ENCODE data around the gene PHTF2. TPM values are rescaled to one million over a fixed set of nuclear protein-coding genes. Genes with fewer than 3 reads are reported as not detected.

The PHTF2 gene
- total RNA-seq, 1 donor from 2014 or later: 14.5 TPM

DNA sequence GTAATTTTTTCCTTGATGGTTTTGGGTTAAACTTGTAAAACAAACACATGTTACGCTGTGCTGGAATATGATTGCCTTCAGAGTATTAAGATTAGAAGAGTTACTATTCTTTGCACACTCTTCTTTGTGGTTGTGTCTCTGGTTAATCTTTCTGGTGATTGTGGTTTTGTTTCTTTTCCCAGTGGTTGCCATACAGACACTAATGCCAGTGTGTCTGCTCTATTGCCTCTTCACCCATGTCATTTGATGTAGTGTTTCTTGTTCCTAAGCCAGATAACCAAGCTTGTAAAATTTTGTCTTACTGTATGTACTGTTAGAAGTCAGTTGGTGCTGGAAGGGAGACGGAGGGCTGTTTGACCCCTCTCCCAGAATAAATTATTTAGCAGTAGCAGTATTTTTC lies 124.8 kb downstream of the PHTF2 start:
- DNase-seq (ENCODE audit: low spot score): no peak

DNA sequence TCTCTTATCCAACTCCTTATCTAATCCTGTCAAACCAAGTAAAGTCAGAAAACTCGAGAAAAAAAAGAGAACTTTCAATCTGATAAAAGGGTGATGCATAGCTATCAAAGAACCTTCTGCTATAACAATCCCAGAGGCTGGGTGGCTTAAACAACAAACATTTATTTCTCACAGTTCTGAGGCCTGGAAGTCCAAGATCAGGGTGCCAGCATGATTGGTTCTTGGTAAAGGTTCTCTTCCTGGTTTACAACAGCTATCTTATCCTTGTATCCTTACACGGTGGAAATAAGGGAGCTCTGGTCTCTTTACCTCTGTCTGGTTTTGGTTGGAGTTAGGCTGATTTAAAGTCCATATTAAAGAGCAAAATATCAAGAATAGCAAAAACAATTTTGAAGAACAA lies 131.9 kb downstream of the PHTF2 start:
- DNase-seq (ENCODE audit: low spot score): no peak

DNA sequence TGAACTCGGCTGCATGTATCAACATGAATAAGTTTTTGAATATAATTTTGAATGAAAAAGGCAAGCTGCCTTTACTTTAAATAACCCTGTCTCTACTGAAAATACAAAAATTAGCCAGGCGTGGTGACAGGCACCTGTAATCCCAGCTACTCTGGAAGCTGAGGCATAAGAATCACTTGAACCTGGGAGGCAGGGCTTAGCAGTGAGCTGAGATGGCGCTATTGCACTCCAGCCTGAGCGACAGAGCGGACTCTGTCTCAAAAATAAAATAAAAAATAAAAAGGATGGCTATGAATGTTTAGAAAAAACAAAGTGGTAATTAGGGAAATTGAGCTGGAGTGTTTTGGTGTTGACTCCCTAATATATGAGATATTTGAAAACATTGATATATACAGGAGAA lies 133.3 kb downstream of the PHTF2 start:
- no peak for DNase-seq (ENCODE audit: low spot score)

DNA sequence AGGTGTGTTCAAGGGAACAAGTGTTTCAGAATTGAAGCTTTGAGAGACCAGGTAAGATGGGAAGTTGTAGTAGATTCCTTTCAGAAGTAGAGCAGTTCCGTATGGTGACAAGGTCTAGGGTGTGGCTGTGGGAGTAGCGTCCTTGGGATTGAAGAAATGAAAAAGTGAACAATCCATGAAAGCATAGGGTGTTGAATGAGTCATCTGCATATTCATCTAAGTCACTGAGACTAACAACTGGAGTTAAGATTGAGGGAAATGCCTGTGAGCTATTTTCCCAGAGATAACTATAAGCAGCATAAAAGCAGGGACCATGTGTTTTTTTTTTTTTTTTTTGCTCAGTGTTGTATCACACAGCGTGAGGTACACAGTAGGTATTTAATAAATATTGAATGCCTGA lies 134.8 kb downstream of the PHTF2 start:
- no peak for DNase-seq (ENCODE audit: low spot score)

DNA sequence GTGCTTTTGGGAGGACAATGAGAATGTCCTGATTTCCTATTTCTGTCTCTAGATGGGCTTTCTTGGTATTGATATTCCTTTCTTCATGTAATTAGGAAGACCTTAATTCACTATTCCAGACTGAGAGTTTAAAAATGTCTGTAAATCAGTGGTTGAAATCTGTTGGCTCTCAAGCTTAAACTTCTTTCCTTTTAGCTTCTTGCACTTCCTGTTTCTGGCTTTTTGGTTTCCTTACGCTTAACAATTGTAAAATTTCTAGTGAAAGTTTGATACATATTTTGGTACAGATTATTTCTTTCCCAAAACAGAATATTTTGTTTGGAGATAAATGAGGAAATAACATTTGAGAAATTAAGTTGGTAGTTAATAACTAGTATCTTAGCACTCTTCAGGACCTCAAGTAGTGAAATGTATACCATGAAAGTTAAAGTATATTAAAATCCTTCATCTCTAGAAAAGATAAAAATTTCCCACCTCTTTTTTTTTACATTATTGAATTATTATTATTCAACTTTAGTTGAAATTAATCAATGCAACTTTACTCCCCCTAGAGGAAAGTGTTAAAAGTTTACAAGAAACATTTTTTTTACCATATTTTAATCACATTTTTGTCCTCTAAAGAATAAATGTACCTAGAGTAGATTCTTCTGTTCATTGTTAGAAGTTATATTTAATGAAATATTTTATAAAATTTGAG lies 137.2 kb downstream of the PHTF2 start:
- no peak for DNase-seq (ENCODE audit: low spot score)

DNA sequence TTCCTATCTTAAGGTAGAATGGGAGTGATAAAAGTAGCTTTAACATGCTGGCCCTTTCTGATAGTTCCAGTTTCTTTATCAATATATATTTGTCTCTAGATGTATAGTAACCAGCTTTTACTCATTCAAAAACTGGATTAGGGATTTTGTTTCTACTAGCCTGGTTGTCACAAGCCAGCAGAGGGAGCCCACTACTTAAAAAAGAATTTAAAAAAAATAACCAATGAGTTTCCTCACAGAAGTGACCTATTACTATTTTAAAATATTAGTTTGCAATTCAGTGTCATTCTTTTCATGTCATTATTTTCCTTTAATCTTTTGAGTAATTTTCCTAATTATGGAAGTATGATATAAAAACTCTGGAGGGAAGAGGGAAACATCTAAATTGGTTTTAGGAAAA lies 142.1 kb downstream of the PHTF2 start:
- no peak for DNase-seq (ENCODE audit: low spot score)

DNA sequence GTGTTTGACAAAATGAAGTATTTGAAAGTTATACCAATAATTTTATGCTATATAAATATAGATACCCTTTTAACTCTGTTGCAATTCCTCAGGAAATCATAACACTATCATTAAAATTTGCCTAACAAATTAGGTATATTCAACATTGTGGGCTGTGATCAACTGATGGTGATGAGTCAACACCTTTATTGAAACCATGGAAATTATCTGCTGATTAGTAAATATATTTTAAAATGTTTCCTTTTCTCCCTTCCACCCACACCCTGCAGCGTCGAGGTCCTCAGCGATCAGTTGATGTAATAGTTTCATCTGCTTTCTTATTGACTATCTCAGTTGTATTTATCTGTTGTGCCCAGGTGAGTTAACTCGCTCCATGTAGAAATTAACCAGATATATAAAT lies 143.9 kb downstream of the PHTF2 start:
- DNase-seq (ENCODE audit: low spot score): no peak

DNA sequence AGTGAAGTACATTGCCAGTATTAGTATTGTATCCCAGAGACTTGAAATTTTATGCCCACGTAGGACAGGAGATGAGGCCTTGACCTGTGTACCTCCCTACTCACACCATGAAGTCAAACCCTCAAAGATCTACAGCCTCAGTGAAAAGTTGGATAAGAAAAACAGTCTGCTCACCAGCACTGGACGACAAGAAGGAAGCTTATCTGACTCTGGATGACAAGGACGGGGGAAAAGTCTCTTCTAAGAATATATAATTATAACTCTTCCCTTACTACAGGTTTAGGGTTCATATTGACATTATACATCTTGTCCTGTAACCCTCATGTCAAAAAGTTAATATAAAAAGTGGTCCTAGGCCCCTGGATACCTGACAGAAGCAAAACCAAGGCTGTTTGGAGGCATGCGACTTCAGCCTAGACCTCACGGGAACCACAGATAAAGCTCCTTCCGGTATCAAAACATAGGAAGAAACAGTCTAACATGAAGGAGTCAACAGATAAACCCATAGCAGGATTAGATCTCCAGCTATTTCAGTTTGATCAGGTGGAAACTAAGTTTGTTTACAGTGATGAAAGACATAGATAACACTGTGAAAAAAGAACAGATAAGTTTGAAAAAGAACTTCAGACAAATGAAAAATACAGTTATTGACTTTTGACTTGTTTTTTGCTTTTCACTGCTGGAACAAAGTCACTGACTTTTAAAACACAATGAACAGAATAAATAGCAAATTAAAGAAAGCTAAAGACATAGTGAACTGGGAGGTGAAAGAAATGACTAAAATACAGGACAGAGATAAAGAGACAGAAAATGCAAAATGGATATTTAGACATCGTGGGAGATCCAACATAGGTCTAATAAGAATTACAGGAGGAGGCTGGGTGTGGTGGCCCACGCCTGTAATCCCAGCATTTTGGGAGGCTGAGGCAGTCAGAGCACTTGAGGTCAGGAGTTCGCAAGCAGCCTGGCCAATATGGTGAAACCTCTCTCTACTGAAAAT lies 145.9 kb downstream of the PHTF2 start:
- no peak for DNase-seq (ENCODE audit: low spot score)

DNA sequence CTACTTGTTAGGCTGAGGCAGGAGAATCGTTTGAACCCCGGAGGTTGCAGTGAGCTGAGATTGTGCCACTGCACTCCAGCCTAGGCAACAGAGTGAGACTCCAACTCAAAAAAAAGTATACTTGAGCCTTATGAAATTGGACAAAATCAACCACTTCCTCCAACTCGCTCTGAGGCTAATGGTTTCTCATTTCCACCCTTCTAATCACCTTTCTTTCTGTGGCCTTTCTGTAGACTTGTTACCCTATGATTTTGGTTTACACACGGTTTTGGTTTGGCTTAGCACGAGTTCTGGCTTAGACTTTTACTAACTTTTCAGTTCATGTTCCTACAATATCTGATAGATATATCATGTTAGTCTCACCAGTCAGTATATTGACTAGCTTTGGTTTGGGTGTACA lies 152.0 kb downstream of the PHTF2 start:
- no peak for DNase-seq (ENCODE audit: low spot score)

DNA sequence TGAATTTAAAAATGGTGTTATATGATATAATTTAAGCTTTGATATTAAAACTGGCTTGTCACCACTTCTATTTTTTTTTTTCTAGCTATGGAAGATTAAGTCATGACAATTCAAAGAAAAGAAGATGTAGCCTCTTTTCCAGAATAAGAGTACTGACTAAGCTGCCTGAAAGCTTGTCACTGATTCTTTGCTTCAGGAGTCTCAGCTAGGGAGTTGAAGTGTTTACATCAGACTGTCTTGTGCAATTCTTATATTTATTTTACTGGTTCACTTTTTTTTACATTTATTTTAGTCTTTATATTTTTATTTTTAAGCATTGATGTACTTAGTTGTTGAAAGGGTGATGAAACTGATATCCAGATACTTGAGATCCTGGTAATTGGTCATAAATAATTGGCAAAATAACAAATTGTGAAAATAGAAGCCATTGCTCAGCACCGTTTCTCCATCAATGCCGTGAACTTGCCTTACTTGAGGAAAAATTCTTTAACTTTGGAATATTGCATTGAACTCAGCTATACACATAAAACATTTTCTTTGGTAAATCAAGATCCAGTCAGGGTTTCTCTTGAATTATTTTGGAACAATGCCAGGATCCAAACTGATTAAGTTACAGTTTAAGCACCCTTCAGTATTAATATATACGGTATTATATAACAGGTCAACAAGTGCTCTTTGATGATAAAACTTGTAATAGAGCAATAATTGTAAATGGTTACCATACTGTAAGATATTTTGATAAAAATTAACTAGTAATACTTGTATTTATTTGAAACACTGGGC lies 156.4 kb downstream of the PHTF2 start:
- no peak for DNase-seq (ENCODE audit: low spot score)

DNA sequence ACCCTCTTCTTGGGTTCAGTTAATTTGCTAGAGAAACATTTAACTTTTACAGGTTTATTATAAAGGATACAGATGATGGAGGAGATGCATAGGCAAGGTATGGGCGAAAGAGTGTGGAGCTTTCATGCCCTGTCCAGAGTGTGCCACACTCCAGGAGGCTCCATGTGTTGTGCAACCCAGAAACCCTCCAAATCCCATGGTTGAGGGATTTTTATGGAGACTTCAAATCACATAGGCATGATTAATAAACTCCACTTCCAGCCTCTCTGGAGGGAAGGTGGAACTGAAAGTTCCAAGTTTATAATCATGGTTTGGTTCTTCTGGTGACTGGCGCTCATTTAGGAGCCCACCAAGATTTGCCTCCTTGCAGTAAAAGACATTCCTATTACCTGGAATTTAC lies 159.9 kb downstream of the PHTF2 start:
- DNase-seq (ENCODE audit: low spot score): no peak

DNA sequence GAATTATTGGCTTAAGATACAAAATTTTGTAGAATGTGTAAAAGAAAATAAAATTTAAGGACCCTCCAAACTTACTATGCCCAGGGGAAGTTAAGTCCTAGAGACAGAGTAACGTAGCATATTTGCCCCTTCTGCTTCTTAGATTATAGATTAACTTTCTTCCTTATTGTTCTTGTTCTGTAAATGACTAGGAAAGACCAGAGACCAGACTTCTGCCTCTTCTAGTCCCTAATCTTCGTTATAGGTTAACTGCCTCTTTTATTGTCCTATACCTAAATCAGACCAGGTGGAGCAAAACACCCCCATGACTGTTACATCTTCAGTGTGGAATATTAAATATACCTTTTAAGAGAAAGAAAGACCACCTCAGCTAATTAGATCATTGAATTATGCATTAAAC lies 160.5 kb downstream of the PHTF2 start:
- DNase-seq (ENCODE audit: low spot score): no peak

DNA sequence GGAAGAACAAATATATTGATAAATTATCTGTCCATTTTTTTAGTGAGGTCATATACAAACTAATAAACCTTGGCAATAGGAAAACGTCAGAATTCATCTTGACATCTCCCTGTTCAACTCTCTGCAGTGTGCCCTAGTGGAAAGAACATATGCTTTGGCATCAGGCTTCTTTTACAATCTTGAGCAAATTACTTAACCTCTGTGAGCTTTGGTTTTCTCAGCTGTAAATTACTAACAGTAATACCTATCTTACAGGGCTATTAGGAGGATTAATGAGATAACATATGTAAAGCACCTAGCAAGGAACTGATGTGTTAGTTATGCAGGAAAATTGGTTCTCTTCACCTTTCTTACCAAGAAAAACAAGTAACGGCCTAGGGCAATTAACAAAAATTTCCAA lies 161.8 kb downstream of the PHTF2 start:
- no peak for DNase-seq (ENCODE audit: low spot score)

DNA sequence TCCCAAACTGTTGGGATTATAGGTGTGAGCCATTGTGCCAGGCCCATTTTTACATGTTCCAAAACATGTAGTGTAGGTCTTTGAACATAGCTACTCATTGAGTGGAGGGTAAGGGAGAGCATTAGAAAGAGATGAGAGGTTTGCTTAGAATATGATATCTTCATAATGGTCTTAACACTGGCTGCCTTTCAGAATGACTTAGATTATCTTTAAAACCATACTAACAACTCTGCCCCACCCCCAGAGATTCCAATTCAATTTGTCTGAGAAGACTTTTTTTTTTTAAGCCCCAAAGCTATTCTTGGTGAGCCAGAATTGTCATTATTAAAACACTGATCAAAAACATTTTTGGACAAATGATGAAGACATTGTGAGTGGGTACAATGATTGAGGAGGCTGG lies 168.9 kb downstream of the PHTF2 start:
- no peak for DNase-seq (ENCODE audit: low spot score)

DNA sequence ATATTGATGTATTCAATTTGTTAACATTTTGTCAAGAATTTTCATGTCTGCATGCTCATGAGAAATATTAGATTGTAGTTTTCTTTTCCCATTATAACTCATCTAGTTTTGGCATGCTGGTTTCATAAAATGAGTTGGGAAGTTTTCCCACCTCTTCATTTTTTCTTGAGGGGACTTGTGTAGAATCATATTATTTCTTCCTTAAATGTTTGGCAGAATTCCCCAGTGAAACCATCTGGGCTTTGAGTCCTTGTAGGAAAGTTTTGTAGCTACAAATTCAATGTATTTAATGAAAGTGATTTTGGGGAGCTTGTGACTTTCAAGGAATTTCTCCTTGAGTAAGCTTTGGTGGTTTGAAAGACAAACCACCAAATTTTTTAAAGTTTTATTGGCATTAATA lies 173.2 kb downstream of the PHTF2 start:
- DNase-seq (ENCODE audit: low spot score): no peak

DNA sequence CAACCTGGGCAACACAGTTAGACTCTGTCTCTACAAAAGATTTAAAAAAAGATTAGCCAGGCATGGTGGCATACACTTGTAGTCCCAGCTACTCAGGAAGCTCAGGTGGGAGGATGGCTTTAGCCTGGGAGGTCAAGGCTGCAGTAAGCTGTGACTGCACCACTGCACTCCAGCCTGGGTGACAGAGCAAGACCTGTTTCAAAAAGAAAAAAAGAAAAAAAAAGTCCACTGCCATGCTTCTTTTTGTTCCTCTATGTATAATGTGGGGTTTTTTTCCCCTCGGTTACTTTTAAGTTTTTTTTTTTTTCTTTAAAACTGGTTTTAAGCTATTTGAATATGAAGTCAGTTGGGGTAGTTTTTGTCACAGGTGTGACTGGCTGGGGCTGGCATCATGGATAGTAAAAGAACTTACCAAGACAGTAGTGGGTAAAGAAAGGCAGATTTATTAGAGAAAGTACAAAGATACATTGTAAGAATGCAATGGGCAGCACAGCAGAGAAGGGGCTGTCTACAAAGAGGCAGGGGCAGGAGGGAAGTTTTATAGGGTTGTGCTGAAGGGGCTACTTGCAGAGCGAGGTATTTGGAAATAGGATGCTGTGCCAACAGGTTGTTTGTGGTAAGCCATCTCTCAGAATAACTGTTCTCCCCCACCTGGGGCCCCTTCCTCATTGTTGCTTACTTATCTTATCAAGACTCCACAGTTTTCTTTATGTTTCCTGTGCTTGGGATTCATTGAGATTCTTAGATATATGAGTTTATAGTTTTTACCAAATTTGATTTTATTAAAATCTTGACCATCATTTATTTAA lies 177.3 kb downstream of the PHTF2 start:
- no peak for DNase-seq (ENCODE audit: low spot score)

DNA sequence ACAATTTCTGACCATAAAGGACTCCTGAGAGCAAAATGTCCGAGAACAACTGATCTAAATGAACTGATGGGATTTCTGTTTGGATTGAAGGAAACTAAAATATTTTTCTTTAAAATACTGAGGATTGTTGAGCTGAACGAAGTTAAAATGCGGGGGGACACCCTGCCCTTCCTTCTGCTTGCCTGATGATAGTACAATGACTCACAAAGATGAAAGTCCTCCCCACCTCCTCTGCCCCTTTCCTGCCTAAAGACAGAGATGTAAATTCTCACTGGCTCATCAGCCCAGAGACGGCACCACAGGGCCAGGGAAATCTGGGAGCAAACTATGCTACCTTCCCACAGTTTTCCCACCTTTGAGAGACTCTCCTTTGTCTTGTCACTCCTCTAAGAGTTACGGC lies 180.6 kb downstream of the PHTF2 start:
- no peak for DNase-seq (ENCODE audit: low spot score)

DNA sequence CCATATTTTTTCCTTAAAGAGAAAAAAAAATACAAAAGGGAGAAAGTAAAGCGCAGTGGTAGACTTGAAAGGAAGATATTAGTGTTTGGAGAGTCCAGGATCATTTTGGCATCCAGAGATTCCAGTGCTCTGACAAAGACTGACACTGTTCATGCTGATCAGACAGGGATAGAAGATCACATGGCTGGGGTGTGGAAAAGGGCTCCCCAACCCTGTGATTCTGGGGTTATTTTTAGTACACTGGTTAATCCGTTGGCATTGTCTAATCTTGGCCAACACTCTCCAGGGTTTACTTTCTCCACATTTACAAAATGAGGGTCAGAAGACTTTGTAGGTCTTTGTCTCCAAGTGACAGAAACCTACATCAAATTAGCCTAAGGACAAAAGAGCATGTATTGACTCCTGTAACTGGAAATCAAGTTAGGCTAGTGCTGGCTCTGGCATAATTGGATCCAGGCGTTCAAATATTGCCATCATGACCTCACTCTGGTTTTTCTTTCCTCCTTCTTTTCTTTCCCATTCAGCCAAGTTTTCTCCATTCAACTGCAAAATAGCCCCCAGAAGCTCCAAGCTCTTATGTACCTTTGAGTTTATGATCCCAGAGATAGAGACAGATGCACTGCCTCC lies 181.6 kb downstream of the PHTF2 start:
- DNase-seq (ENCODE audit: low spot score): no peak

DNA sequence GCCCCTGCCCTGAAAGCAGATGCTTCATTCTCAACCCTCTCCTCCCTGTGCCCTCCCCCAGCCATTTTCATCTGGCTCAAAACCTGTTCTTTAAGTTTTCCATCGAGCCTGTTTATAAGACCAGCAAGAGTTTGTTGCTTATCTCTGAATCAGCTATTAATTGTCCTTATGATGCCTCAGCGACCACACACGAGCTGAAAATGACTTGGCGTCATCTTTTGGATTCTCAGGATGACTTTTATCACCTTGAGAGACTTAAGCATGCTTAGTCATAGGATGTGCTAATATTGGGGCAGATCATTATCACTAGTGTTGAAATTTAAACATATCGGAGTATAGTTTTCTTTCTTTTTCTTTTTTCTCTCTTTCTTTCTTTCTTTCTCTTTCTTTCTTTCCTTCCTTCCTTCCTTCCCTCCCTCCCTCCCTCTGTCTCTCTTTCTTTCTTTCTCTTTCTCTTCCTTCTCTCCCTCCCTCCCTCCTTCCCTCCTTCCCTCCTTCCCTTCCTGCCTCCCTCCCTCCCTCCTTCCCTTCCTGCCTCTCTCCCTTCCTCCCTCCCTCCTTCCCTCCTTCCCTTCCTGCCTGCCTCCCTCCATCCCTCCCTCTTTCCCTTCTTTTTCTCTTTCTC lies 184.5 kb downstream of the PHTF2 start:
- no peak for DNase-seq (ENCODE audit: low spot score)

DNA sequence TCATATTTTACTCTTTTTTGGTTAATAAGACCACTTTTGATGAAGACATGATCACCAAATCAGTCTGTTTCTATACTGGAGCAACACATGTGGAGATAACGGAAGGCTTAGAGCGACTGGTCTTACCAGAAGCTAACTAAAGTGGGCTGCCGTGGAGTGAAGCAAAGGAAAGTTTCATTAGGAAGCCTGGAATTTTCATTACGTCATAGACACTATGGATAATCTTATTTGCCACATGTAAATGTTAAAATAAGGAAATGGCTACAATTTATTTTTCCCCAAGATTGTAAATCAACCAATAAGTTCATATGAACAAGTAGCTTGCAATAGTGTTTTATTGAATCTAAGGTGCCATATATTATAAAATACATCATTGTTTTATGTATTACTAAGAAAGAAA lies 185.4 kb downstream of the PHTF2 start:
- no peak for DNase-seq (ENCODE audit: low spot score)

Measured in mesenteric fat pad (tissue), 1 donor.